ENCODE measurements around the gene NPW.

The NPW gene

DNA sequence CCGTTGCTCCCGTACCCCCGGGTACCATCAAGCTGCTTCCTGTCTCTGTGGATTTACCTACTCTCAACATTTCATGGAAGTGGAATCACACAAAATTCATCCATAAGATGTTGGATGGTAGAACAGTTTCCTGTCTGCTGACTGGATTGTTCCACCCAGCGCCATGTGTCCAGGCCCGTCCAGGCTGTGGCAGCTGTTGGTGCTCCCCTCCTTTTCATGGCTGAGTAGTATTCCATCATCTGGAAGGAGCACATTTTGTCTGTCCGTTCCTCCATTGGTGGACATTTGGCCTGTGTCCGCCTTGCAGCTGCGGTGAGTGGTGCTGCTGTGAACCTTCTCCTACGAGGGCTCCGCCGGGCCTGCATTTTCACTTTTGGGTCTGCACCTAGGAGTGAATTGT is 46.6 kb downstream of the NPW start:
- no peak for TF ChIP-seq TEAD4 (IDR thresholded peaks at IDR 0.05)
- no peak for TF ChIP-seq FOXM1 (IDR thresholded peaks at IDR 0.05; ENCODE audit: borderline replicate concordance, low read depth)
- TF ChIP-seq YY1 (IDR thresholded peaks at IDR 0.05; ENCODE audit: low read depth): no peak
- no peak for TF ChIP-seq MAX (IDR thresholded peaks at IDR 0.05)
- no peak for TF ChIP-seq RAD21 (IDR thresholded peaks at IDR 0.05; ENCODE audit: low read depth)
- no peak for TF ChIP-seq CEBPB (IDR thresholded peaks at IDR 0.05)
- TF ChIP-seq NFIC (IDR thresholded peaks at IDR 0.05): no peak
- no peak for TF ChIP-seq ZBTB7A (IDR thresholded peaks at IDR 0.05; ENCODE audit: low read depth)
- TF ChIP-seq REST (IDR thresholded peaks at IDR 0.05; ENCODE audit: low read depth): no peak
- no peak for TF ChIP-seq CREB1 (IDR thresholded peaks at IDR 0.05; ENCODE audit: low read depth)
- TF ChIP-seq, protein P1, sequence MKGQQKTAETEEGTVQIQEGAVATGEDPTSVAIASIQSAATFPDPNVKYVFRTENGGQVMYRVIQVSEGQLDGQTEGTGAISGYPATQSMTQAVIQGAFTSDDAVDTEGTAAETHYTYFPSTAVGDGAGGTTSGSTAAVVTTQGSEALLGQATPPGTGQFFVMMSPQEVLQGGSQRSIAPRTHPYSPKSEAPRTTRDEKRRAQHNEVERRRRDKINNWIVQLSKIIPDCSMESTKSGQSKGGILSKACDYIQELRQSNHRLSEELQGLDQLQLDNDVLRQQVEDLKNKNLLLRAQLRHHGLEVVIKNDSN (IDR thresholded peaks at IDR 0.05): no peak
- TF ChIP-seq TCF12 (IDR thresholded peaks at IDR 0.05; ENCODE audit: low read depth): no peak
- no peak for TF ChIP-seq TAF1 (IDR thresholded peaks at IDR 0.05; ENCODE audit: low read depth)
- TF ChIP-seq EGR1 (IDR thresholded peaks at IDR 0.05): no peak
- TF ChIP-seq EP300 (IDR thresholded peaks at IDR 0.05; ENCODE audit: borderline replicate concordance): no peak
